NCI-H2171 treated with DMSO at 0.1 percent for 48 hours (cell line): ENCODE measurements around the gene TBXAS1.
"Not testable (repeated sequence)": the region's sequence is repeated elsewhere in the genome, so short reads cannot be mapped to it uniquely, and the experiment has no call there.

Experiments used
- DNase-seq: peaks from one replicate; lab custom pipeline; 2025; lab: John Stamatoyannopoulos, UW

The TBXAS1 gene

GRCh38 chr7:139915268-139915863, 86.3 kb downstream of the TBXAS1 start:
- no peak for DNase-seq

GRCh38 chr7:139915864-139916716, 87.0 kb downstream of the TBXAS1 start:
- no peak for DNase-seq

GRCh38 chr7:139916717-139917395, 87.8 kb downstream of the TBXAS1 start:
- DNase-seq, result no peak

- DNase-seq, result no peak
Measured at GRCh38 chr7:139917851-139918250, 88.8 kb downstream of the TBXAS1 start.

GRCh38 chr7:139918480-139918879, 89.4 kb downstream of the TBXAS1 start:
- DNase-seq, result no peak

GRCh38 chr7:139923090-139923489, 94.0 kb downstream of the TBXAS1 start:
- DNase-seq, result no peak

- no peak for DNase-seq
Measured at GRCh38 chr7:139924461-139924860, 95.4 kb downstream of the TBXAS1 start.

- DNase-seq, result not testable (repeated sequence)
Measured at GRCh38 chr7:139929221-139929620, 100.2 kb downstream of the TBXAS1 start.

GRCh38 chr7:139930286-139930965, 101.4 kb downstream of the TBXAS1 start:
- DNase-seq, result no peak

- DNase-seq, result no peak
Measured at GRCh38 chr7:139931190-139931934, 102.3 kb downstream of the TBXAS1 start.

GRCh38 chr7:139932531-139932930, 103.5 kb downstream of the TBXAS1 start:
- no peak for DNase-seq

GRCh38 chr7:139936760-139937310, 107.8 kb downstream of the TBXAS1 start:
- no peak for DNase-seq

GRCh38 chr7:139937715-139938114, 108.7 kb downstream of the TBXAS1 start:
- DNase-seq, result no peak

GRCh38 chr7:139940866-139941265, 111.8 kb downstream of the TBXAS1 start:
- no peak for DNase-seq

GRCh38 chr7:139941421-139941820, 112.4 kb downstream of the TBXAS1 start:
- DNase-seq, result no peak

GRCh38 chr7:139941866-139942265, 112.8 kb downstream of the TBXAS1 start:
- no peak for DNase-seq

- DNase-seq, result no peak
Measured at GRCh38 chr7:139942636-139943035, 113.6 kb downstream of the TBXAS1 start.

GRCh38 chr7:139943401-139943800, 114.3 kb downstream of the TBXAS1 start:
- peak; percentile 32 for DNase-seq

- DNase-seq, result no peak
Measured at GRCh38 chr7:139944248-139944647, 115.2 kb downstream of the TBXAS1 start.

- peak; percentile 19 for DNase-seq
Measured at GRCh38 chr7:139946533-139946932, 117.5 kb downstream of the TBXAS1 start.

GRCh38 chr7:139947021-139947420, 118.0 kb downstream of the TBXAS1 start:
- DNase-seq, result no peak
